Loucy (cell line): ENCODE data around the gene SETMAR.

Experiments
- CTCF ChIP-seq: fragments of 200-600 bp; sonication (generic); conservative IDR thresholded peaks from 2 replicates; pipeline ENCODE4 v1.5.1; 2014; ENCODE audit warnings: mild to moderate bottlenecking, antibody characterized with exemption, low read length
- EZH2phosphoT487 ChIP-seq: fragments of 200-600 bp; IDR thresholded peaks from 2 replicates; pipeline ENCODE4 v1.6.1; 2018; ENCODE audit warnings: antibody characterized with exemption, mild to moderate bottlenecking, moderate library complexity, borderline replicate concordance

- no peak for TF ChIP-seq EZH2phosphoT487
- no peak for TF ChIP-seq CTCF
Observed at GRCh38 chr3:4358273-4358672, 55.1 kb downstream of the SETMAR start.
